22Rv1 (cell line): ENCODE data around the gene FZD8.

Experiments
- H3K27ac ChIP-seq: fragments of 450-650 bp; 2 replicates; pipeline ENCODE4 v1.5.1; 2017
- CTCF ChIP-seq: fragments of 450-650 bp; IDR thresholded peaks from 2 replicates; pipeline ENCODE4 v1.5.1; 2017; ENCODE audit warnings: mild to moderate bottlenecking
- ZFX ChIP-seq: fragments of 450-650 bp; IDR thresholded peaks from 2 replicates; pipeline ENCODE4 v1.6.1; 2017; ENCODE audit warnings: antibody characterized with exemption, borderline replicate concordance

FZD8 gene

GRCh38 chr10:35674843-35675242 lies 32.7 kb upstream of the FZD8 start:
- H3K27ac ChIP-seq, result no peak overlapping the region
- TF ChIP-seq ZFX, result no peak
- no peak for TF ChIP-seq CTCF

GRCh38 chr10:35668865-35669650 lies 27.0 kb upstream of the FZD8 start:
- TF ChIP-seq CTCF (no peak), ZFX (no peak)

GRCh38 chr10:35667971-35668370 lies 25.9 kb upstream of the FZD8 start:
- H3K27ac ChIP-seq, result no peak overlapping the region
- no peak for TF ChIP-seq CTCF
- TF ChIP-seq ZFX, result no peak

More at GRCh38 chr10:35668865-35669650, 27.0 kb upstream of the FZD8 start:
- no peak overlapping the region for H3K27ac ChIP-seq

- no peak overlapping the region for H3K27ac ChIP-seq
- TF ChIP-seq ZFX (no peak), CTCF (no peak)
These were observed 25.3 kb upstream of the FZD8 start for GRCh38 chr10:35667270-35667889.

GRCh38 chr10:35661236-35661635 lies 19.1 kb upstream of the FZD8 start:
- TF ChIP-seq CTCF, result no peak
- TF ChIP-seq ZFX, result no peak
- H3K27ac ChIP-seq, result no peak overlapping the region

- no peak for TF ChIP-seq ZFX
- TF ChIP-seq CTCF, result no peak
- H3K27ac ChIP-seq, result no peak overlapping the region
These were observed 17.4 kb upstream of the FZD8 start for GRCh38 chr10:35659456-35659855.

GRCh38 chr10:35657621-35658020 lies 15.5 kb upstream of the FZD8 start:
- no peak for TF ChIP-seq CTCF
- no peak for TF ChIP-seq ZFX
- no peak overlapping the region for H3K27ac ChIP-seq
